GM23338 (cell line): ENCODE data around the gene UBXN11.

ENCODE experiments used
- CREB1 ChIP-seq: fragments of 250-450 bp; sonication (Bioruptor Pico); IDR thresholded peaks from 2 replicates; pipeline ENCODE4 v1.5.0; 2020; ENCODE audit warnings: low read depth, mild to moderate bottlenecking, moderate library complexity
- EZH2phosphoT487 ChIP-seq: fragments of 200-600 bp; sonication (generic); IDR thresholded peaks from one replicate; pipeline ENCODE4 v1.8.1; 2018; ENCODE audit warnings: antibody characterized with exemption; ENCODE audit not compliant: unreplicated experiment
- JUNB ChIP-seq: IDR thresholded peaks from one replicate; pipeline ENCODE4 v1.6.1; 2016; ENCODE audit warnings: antibody characterized with exemption; ENCODE audit not compliant: unreplicated experiment
- POLR2AphosphoS5 ChIP-seq: IDR thresholded peaks from 2 replicates; pipeline ENCODE4 v1.6.1; 2016; ENCODE audit warnings: antibody characterized with exemption, low read depth
- STAT1 ChIP-seq: IDR thresholded peaks from one replicate; pipeline ENCODE4 v1.6.1; 2016; ENCODE audit warnings: antibody characterized with exemption; ENCODE audit not compliant: unreplicated experiment
- TF ChIP-seq, protein P1 (sequence below), 2 experiments: fragments of 200-600 bp in 1 of 2; sonication (generic) in 1 of 2; conservative IDR thresholded peaks; 2 replicates each; pipeline versions ENCODE4 v1.5.1 to v1.6.1; 2016 to 2017; ENCODE audit warnings: antibody characterized with exemption in 2 of 2, low read depth in 2 of 2, mild to moderate bottlenecking in 2 of 2, moderate library complexity in 1 of 2
- TF ChIP-seq, protein P2 (sequence below): IDR thresholded peaks from 2 replicates; pipeline ENCODE4 v1.6.1; 2016; ENCODE audit warnings: antibody characterized with exemption
- TF ChIP-seq, protein P3 (sequence below): IDR thresholded peaks from one replicate; pipeline ENCODE4 v1.6.1; 2018; ENCODE audit warnings: antibody characterized with exemption; ENCODE audit not compliant: unreplicated experiment
- TF ChIP-seq, protein P4 (sequence below): fragments of 250-450 bp; sonication (Bioruptor Pico); IDR thresholded peaks from 2 replicates; pipeline ENCODE4 v1.5.0; 2020; ENCODE audit warnings: mild to moderate bottlenecking, moderate library complexity

DNA sequence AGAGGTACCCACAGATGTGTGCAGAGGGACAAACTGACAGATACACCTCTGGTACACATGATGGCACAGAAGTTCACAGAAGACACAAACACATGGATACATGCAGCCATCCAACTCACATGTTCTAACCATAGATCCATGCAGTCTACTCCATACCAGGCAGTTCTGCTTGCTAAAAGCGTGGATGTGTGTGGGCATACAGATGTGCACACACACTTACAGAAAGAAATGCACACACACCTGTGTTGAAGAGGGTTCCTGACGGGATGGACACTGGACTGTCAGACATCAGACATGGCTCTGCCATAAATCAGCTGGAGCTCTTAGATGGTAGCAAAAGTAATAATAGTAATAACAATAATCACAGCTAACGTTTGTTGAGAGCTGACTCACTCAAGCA lies 18.1 kb upstream of the UBXN11 start:
- TF ChIP-seq CREB1 (CRISPR knock-in tag) (no peak), JUNB (no peak), POLR2AphosphoS5 (no peak), STAT1 (no peak), EZH2phosphoT487 (no peak)
- TF ChIP-seq, protein P1, sequence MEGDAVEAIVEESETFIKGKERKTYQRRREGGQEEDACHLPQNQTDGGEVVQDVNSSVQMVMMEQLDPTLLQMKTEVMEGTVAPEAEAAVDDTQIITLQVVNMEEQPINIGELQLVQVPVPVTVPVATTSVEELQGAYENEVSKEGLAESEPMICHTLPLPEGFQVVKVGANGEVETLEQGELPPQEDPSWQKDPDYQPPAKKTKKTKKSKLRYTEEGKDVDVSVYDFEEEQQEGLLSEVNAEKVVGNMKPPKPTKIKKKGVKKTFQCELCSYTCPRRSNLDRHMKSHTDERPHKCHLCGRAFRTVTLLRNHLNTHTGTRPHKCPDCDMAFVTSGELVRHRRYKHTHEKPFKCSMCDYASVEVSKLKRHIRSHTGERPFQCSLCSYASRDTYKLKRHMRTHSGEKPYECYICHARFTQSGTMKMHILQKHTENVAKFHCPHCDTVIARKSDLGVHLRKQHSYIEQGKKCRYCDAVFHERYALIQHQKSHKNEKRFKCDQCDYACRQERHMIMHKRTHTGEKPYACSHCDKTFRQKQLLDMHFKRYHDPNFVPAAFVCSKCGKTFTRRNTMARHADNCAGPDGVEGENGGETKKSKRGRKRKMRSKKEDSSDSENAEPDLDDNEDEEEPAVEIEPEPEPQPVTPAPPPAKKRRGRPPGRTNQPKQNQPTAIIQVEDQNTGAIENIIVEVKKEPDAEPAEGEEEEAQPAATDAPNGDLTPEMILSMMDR (conservative IDR thresholded peaks at IDR 0.05; ENCODE audit: low read depth in 2 of 2), result no peak
- TF ChIP-seq, protein P2, sequence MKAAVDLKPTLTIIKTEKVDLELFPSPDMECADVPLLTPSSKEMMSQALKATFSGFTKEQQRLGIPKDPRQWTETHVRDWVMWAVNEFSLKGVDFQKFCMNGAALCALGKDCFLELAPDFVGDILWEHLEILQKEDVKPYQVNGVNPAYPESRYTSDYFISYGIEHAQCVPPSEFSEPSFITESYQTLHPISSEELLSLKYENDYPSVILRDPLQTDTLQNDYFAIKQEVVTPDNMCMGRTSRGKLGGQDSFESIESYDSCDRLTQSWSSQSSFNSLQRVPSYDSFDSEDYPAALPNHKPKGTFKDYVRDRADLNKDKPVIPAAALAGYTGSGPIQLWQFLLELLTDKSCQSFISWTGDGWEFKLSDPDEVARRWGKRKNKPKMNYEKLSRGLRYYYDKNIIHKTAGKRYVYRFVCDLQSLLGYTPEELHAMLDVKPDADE, result no peak
- TF ChIP-seq, protein P3, sequence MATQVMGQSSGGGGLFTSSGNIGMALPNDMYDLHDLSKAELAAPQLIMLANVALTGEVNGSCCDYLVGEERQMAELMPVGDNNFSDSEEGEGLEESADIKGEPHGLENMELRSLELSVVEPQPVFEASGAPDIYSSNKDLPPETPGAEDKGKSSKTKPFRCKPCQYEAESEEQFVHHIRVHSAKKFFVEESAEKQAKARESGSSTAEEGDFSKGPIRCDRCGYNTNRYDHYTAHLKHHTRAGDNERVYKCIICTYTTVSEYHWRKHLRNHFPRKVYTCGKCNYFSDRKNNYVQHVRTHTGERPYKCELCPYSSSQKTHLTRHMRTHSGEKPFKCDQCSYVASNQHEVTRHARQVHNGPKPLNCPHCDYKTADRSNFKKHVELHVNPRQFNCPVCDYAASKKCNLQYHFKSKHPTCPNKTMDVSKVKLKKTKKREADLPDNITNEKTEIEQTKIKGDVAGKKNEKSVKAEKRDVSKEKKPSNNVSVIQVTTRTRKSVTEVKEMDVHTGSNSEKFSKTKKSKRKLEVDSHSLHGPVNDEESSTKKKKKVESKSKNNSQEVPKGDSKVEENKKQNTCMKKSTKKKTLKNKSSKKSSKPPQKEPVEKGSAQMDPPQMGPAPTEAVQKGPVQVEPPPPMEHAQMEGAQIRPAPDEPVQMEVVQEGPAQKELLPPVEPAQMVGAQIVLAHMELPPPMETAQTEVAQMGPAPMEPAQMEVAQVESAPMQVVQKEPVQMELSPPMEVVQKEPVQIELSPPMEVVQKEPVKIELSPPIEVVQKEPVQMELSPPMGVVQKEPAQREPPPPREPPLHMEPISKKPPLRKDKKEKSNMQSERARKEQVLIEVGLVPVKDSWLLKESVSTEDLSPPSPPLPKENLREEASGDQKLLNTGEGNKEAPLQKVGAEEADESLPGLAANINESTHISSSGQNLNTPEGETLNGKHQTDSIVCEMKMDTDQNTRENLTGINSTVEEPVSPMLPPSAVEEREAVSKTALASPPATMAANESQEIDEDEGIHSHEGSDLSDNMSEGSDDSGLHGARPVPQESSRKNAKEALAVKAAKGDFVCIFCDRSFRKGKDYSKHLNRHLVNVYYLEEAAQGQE, result no peak
- TF ChIP-seq, protein P4, sequence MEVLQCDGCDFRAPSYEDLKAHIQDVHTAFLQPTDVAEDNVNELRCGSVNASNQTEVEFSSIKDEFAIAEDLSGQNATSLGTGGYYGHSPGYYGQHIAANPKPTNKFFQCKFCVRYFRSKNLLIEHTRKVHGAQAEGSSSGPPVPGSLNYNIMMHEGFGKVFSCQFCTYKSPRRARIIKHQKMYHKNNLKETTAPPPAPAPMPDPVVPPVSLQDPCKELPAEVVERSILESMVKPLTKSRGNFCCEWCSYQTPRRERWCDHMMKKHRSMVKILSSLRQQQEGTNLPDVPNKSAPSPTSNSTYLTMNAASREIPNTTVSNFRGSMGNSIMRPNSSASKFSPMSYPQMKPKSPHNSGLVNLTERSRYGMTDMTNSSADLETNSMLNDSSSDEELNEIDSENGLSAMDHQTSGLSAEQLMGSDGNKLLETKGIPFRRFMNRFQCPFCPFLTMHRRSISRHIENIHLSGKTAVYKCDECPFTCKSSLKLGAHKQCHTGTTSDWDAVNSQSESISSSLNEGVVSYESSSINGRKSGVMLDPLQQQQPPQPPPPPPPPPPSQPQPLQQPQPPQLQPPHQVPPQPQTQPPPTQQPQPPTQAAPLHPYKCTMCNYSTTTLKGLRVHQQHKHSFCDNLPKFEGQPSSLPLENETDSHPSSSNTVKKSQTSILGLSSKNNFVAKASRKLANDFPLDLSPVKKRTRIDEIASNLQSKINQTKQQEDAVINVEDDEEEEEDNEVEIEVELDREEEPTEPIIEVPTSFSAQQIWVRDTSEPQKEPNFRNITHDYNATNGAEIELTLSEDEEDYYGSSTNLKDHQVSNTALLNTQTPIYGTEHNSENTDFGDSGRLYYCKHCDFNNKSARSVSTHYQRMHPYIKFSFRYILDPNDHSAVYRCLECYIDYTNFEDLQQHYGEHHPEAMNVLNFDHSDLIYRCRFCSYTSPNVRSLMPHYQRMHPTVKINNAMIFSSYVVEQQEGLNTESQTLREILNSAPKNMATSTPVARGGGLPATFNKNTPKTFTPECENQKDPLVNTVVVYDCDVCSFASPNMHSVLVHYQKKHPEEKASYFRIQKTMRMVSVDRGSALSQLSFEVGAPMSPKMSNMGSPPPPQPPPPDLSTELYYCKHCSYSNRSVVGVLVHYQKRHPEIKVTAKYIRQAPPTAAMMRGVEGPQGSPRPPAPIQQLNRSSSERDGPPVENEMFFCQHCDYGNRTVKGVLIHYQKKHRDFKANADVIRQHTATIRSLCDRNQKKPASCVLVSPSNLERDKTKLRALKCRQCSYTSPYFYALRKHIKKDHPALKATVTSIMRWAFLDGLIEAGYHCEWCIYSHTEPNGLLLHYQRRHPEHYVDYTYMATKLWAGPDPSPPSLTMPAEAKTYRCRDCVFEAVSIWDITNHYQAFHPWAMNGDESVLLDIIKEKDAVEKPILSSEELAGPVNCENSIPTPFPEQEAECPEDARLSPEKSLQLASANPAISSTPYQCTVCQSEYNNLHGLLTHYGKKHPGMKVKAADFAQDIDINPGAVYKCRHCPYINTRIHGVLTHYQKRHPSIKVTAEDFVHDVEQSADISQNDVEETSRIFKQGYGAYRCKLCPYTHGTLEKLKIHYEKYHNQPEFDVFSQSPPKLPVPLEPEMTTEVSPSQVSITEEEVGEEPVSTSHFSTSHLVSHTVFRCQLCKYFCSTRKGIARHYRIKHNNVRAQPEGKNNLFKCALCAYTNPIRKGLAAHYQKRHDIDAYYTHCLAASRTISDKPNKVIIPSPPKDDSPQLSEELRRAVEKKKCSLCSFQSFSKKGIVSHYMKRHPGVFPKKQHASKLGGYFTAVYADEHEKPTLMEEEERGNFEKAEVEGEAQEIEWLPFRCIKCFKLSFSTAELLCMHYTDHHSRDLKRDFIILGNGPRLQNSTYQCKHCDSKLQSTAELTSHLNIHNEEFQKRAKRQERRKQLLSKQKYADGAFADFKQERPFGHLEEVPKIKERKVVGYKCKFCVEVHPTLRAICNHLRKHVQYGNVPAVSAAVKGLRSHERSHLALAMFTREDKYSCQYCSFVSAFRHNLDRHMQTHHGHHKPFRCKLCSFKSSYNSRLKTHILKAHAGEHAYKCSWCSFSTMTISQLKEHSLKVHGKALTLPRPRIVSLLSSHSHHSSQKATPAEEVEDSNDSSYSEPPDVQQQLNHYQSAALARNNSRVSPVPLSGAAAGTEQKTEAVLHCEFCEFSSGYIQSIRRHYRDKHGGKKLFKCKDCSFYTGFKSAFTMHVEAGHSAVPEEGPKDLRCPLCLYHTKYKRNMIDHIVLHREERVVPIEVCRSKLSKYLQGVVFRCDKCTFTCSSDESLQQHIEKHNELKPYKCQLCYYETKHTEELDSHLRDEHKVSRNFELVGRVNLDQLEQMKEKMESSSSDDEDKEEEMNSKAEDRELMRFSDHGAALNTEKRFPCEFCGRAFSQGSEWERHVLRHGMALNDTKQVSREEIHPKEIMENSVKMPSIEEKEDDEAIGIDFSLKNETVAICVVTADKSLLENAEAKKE (CRISPR knock-in tag), result no peak
